HL-60 (cell line): Measurements from ENCODE around the gene FGGY.

Experiments
- POLR2AphosphoS5 ChIP-seq: IDR thresholded peaks from 2 replicates; pipeline ENCODE4 v1.6.1; 2012; ENCODE audit warnings: low read depth
- TF ChIP-seq, protein P1 (sequence below): IDR thresholded peaks from one replicate; pipeline ENCODE4 v1.5.1; 2011; ENCODE audit warnings: low read length, control low read depth, inconsistent platforms; ENCODE audit not compliant: insufficient read depth

DNA sequence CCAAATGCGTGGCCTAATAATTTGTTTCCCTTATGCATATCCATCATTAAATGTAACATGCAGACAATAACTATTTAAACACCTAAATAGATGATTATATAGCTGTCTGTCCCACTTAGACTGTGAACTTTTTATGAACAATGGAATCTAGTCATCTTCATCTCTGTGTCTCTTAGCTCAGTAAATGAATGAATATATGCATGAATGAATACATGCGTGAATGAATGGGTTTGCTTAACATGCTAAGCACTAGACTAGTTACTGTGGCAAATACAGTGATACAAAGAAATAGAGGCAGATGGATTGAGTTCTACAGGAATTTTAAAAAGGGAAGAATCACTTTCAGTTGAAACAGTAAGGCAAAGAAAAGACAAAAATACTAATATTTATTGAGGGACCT lies 232.0 kb downstream of the FGGY start:
- no peak for TF ChIP-seq POLR2AphosphoS5
- TF ChIP-seq, protein P1, sequence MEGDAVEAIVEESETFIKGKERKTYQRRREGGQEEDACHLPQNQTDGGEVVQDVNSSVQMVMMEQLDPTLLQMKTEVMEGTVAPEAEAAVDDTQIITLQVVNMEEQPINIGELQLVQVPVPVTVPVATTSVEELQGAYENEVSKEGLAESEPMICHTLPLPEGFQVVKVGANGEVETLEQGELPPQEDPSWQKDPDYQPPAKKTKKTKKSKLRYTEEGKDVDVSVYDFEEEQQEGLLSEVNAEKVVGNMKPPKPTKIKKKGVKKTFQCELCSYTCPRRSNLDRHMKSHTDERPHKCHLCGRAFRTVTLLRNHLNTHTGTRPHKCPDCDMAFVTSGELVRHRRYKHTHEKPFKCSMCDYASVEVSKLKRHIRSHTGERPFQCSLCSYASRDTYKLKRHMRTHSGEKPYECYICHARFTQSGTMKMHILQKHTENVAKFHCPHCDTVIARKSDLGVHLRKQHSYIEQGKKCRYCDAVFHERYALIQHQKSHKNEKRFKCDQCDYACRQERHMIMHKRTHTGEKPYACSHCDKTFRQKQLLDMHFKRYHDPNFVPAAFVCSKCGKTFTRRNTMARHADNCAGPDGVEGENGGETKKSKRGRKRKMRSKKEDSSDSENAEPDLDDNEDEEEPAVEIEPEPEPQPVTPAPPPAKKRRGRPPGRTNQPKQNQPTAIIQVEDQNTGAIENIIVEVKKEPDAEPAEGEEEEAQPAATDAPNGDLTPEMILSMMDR: no peak
